Measurements from ENCODE around the gene C4A.

GRCh38 chr6:31958741-31959739 is 22.8 kb upstream of the C4A start, which contains the start of the genes NELFE and SKIC2:
- TF ChIP-seq PATZ1 (CRISPR knock-in tag; IDR thresholded peaks at IDR 0.05; ENCODE audit: borderline replicate concordance) (peak; percentile 76; the same call in 1 of the 2 replicates), TSHZ2 (CRISPR knock-in tag; IDR thresholded peaks at IDR 0.05) (no peak), ARNTL (CRISPR knock-in tag; IDR thresholded peaks at IDR 0.05; ENCODE audit: borderline replicate concordance, low read depth) (no peak), ESRRG (CRISPR knock-in tag; IDR thresholded peaks at IDR 0.05) (no peak), POU6F1 (CRISPR knock-in tag; IDR thresholded peaks at IDR 0.05; ENCODE audit: borderline replicate concordance, low read depth) (no peak), RARB (CRISPR knock-in tag; IDR thresholded peaks at IDR 0.05) (no peak), OSR1 (CRISPR knock-in tag; IDR thresholded peaks at IDR 0.05) (no peak), TCF4 (CRISPR knock-in tag; IDR thresholded peaks at IDR 0.05; ENCODE audit: borderline replicate concordance) (no peak), CREB5 (CRISPR knock-in tag; IDR thresholded peaks at IDR 0.05; ENCODE audit: low read depth) (no peak), ZNF70 (CRISPR knock-in tag; IDR thresholded peaks at IDR 0.05) (no peak), TOX (CRISPR knock-in tag; IDR thresholded peaks at IDR 0.05; ENCODE audit: borderline replicate concordance) (no peak), ZFP3 (CRISPR knock-in tag; IDR thresholded peaks at IDR 0.05) (no peak), ISL1 (CRISPR knock-in tag; IDR thresholded peaks at IDR 0.05) (no peak), SNAI2 (CRISPR knock-in tag; IDR thresholded peaks at IDR 0.05) (no peak)
